Measurements from ENCODE around the gene FANK1. TPM values are rescaled to one million over a fixed set of nuclear protein-coding genes. Genes with fewer than 3 reads are reported as not detected.

The FANK1 gene
- total and polyA plus RNA-seq, 5 donors from 2014 or later: 21.1 to 54.5 (median 36.1) TPM

- H3K27ac ChIP-seq (ENCODE audit: insufficient read depth, low read length, poor library complexity, severe bottlenecking): no peak overlapping the region
- no peaks in the 10 kb centered on the region for H3K27me3 Mint-ChIP-seq
- no peak overlapping the region for H3K4me3 Mint-ChIP-seq
- peaks cover 34% of the 10 kb centered on the region for H3K36me3 ChIP-seq (ENCODE audit: control insufficient read depth, insufficient read depth, low read length)
- H3K9me3 ChIP-seq (ENCODE audit: control insufficient read depth in 2 of 2, low read length in 2 of 2): no peaks in the 10 kb centered on the region
- H3K4me1 Mint-ChIP-seq: peaks cover 11 to 18% (median 17%) of the 10 kb centered on the region in 4 donors
- no peaks in the 10 kb centered on the region for H3K27me3 ChIP-seq (ENCODE audit: control insufficient read depth, insufficient read depth, low read length)
- H3K9me3 Mint-ChIP-seq: no peaks in the 10 kb centered on the region
- H3K27ac Mint-ChIP-seq: peak overlapping the region in 2 of 3 donors; percentile 14 to 53
- H3K36me3 Mint-ChIP-seq: peaks cover 19% of the 10 kb centered on the region
- H3K4me3 ChIP-seq (ENCODE audit: low read depth, low read length): no peak overlapping the region
- DNase-seq (no peak), ATAC-seq (ENCODE audit: low read depth in 2 of 2) (no peak)
- H3K4me1 ChIP-seq (ENCODE audit: control insufficient read depth, insufficient read depth, low read length, poor library complexity, severe bottlenecking): peaks cover 9% of the 10 kb centered on the region
Measured at GRCh38 chr10:126017961-126018560, 121.7 kb downstream of the FANK1 start.

GRCh38 chr10:126021833-126022500 is 125.6 kb downstream of the FANK1 start:
- DNase-seq (no peak), ATAC-seq (ENCODE audit: low read depth in 2 of 2) (no peak)
- H3K4me1 Mint-ChIP-seq: peaks cover 0 to 12% (median 3%) of the 10 kb centered on the region in 4 donors
- Histone ChIP-seq H3K9me3 (ENCODE audit: control insufficient read depth in 2 of 2, low read length in 2 of 2) (peaks cover 0 to 5% of the 10 kb centered on the region in 2 experiments), H3K4me1 (ENCODE audit: control insufficient read depth, insufficient read depth, low read length, poor library complexity, severe bottlenecking) (no peaks in the 10 kb centered on the region), H3K4me3 (ENCODE audit: low read depth, low read length) (no peak overlapping the region), H3K27me3 (ENCODE audit: control insufficient read depth, insufficient read depth, low read length) (no peaks in the 10 kb centered on the region), H3K36me3 (ENCODE audit: control insufficient read depth, insufficient read depth, low read length) (peaks cover 30% of the 10 kb centered on the region), H3K27ac (ENCODE audit: insufficient read depth, low read length, poor library complexity, severe bottlenecking) (no peak overlapping the region)
- H3K4me3 Mint-ChIP-seq: no peak overlapping the region
- H3K36me3 Mint-ChIP-seq: peaks cover 26% of the 10 kb centered on the region
- no peaks in the 10 kb centered on the region for H3K27me3 Mint-ChIP-seq
- H3K27ac Mint-ChIP-seq: peak overlapping the region in 1 of 3 donors; percentile 40
- peaks cover 0 to 14% (median 2%) of the 10 kb centered on the region in 7 donors for H3K9me3 Mint-ChIP-seq

GRCh38 chr10:126022841-126023240 is 126.5 kb downstream of the FANK1 start:
- Mint-ChIP-seq H3K27ac (no peak overlapping the region), H3K36me3 (peaks cover 31% of the 10 kb centered on the region)

GRCh38 chr10:126027692-126028091 is 131.3 kb downstream of the FANK1 start:
- Histone ChIP-seq H3K27me3 (ENCODE audit: control insufficient read depth, insufficient read depth, low read length) (no peaks in the 10 kb centered on the region), H3K9me3 (ENCODE audit: control insufficient read depth in 2 of 2, low read length in 2 of 2) (peaks cover 6 to 22% of the 10 kb centered on the region in 2 experiments), H3K4me3 (ENCODE audit: low read depth, low read length) (no peak overlapping the region), H3K36me3 (ENCODE audit: control insufficient read depth, insufficient read depth, low read length) (peaks cover 19% of the 10 kb centered on the region), H3K4me1 (ENCODE audit: control insufficient read depth, insufficient read depth, low read length, poor library complexity, severe bottlenecking) (no peaks in the 10 kb centered on the region), H3K27ac (ENCODE audit: insufficient read depth, low read length, poor library complexity, severe bottlenecking) (no peak overlapping the region)
- peaks cover 15% of the 10 kb centered on the region for H3K36me3 Mint-ChIP-seq
- H3K4me1 Mint-ChIP-seq: peaks cover 0 to 4% (median under 1%) of the 10 kb centered on the region in 4 donors
- ATAC-seq (ENCODE audit: low read depth in 2 of 2) (no peak), DNase-seq (no peak)
- H3K4me3 Mint-ChIP-seq: no peak overlapping the region
- peaks cover 0 to 32% (median 8%) of the 10 kb centered on the region in 7 donors for H3K9me3 Mint-ChIP-seq
- no peaks in the 10 kb centered on the region for H3K27me3 Mint-ChIP-seq
- no peak overlapping the region for H3K27ac Mint-ChIP-seq

More at GRCh38 chr10:126022841-126023240, 126.5 kb downstream of the FANK1 start:
- Histone ChIP-seq H3K4me1 (ENCODE audit: control insufficient read depth, insufficient read depth, low read length, poor library complexity, severe bottlenecking) (no peaks in the 10 kb centered on the region), H3K36me3 (ENCODE audit: control insufficient read depth, insufficient read depth, low read length) (peaks cover 30% of the 10 kb centered on the region), H3K27ac (ENCODE audit: insufficient read depth, low read length, poor library complexity, severe bottlenecking) (no peak overlapping the region), H3K9me3 (ENCODE audit: control insufficient read depth in 2 of 2, low read length in 2 of 2) (peaks cover 1 to 14% of the 10 kb centered on the region in 2 experiments), H3K4me3 (ENCODE audit: low read depth, low read length) (no peak overlapping the region), H3K27me3 (ENCODE audit: control insufficient read depth, insufficient read depth, low read length) (no peaks in the 10 kb centered on the region)
- no peaks in the 10 kb centered on the region for H3K27me3 Mint-ChIP-seq
- no peak for ATAC-seq (ENCODE audit: low read depth in 2 of 2)
- H3K9me3 Mint-ChIP-seq: peaks cover 0 to 14% (median 2%) of the 10 kb centered on the region in 7 donors
- no peak overlapping the region for H3K4me3 Mint-ChIP-seq
- H3K4me1 Mint-ChIP-seq: peaks cover 0 to 4% (median 2%) of the 10 kb centered on the region in 4 donors
- no peak for DNase-seq

- H3K36me3 Mint-ChIP-seq: peaks cover 15% of the 10 kb centered on the region
- Histone ChIP-seq H3K9me3 (ENCODE audit: control insufficient read depth in 2 of 2, low read length in 2 of 2) (peaks cover 6 to 26% of the 10 kb centered on the region in 2 experiments), H3K36me3 (ENCODE audit: control insufficient read depth, insufficient read depth, low read length) (peaks cover 21% of the 10 kb centered on the region), H3K4me3 (ENCODE audit: low read depth, low read length) (no peak overlapping the region), H3K27ac (ENCODE audit: insufficient read depth, low read length, poor library complexity, severe bottlenecking) (no peak overlapping the region), H3K4me1 (ENCODE audit: control insufficient read depth, insufficient read depth, low read length, poor library complexity, severe bottlenecking) (no peaks in the 10 kb centered on the region), H3K27me3 (ENCODE audit: control insufficient read depth, insufficient read depth, low read length) (no peaks in the 10 kb centered on the region)
- peaks cover 0 to 2% (median 0%) of the 10 kb centered on the region in 4 donors for H3K4me1 Mint-ChIP-seq
- DNase-seq (no peak), ATAC-seq (ENCODE audit: low read depth in 2 of 2) (no peak)
- H3K27me3 Mint-ChIP-seq: no peaks in the 10 kb centered on the region
- peak overlapping the region in 1 of 3 donors; percentile 50 for H3K27ac Mint-ChIP-seq
- H3K9me3 Mint-ChIP-seq: peaks cover 0 to 37% (median 8%) of the 10 kb centered on the region in 7 donors
- H3K4me3 Mint-ChIP-seq: no peak overlapping the region
Measured at GRCh38 chr10:126029999-126030398, 133.6 kb downstream of the FANK1 start.

GRCh38 chr10:126034586-126034985 is 138.2 kb downstream of the FANK1 start:
- Histone ChIP-seq H3K9me3 (ENCODE audit: control insufficient read depth in 2 of 2, low read length in 2 of 2) (peaks cover 0 to 6% of the 10 kb centered on the region in 2 experiments), H3K27me3 (ENCODE audit: control insufficient read depth, insufficient read depth, low read length) (no peaks in the 10 kb centered on the region), H3K27ac (ENCODE audit: insufficient read depth, low read length, poor library complexity, severe bottlenecking) (no peak overlapping the region), H3K36me3 (ENCODE audit: control insufficient read depth, insufficient read depth, low read length) (peaks cover 21% of the 10 kb centered on the region), H3K4me3 (ENCODE audit: low read depth, low read length) (no peak overlapping the region), H3K4me1 (ENCODE audit: control insufficient read depth, insufficient read depth, low read length, poor library complexity, severe bottlenecking) (no peaks in the 10 kb centered on the region)
- ATAC-seq (ENCODE audit: low read depth in 2 of 2): no peak
- no peak overlapping the region for H3K27ac Mint-ChIP-seq
- H3K36me3 Mint-ChIP-seq: peaks cover 4% of the 10 kb centered on the region
- peaks cover 3 to 4% (median 4%) of the 10 kb centered on the region in 4 donors for H3K4me1 Mint-ChIP-seq
- DNase-seq: no peak
- no peaks in the 10 kb centered on the region for H3K27me3 Mint-ChIP-seq
- no peak overlapping the region for H3K4me3 Mint-ChIP-seq
- H3K9me3 Mint-ChIP-seq: peaks cover 0 to 6% (median 4%) of the 10 kb centered on the region in 7 donors

- H3K36me3 ChIP-seq (ENCODE audit: control insufficient read depth, insufficient read depth, low read length): peaks cover 15% of the 10 kb centered on the region
- H3K36me3 Mint-ChIP-seq: peaks cover 4% of the 10 kb centered on the region
Measured at GRCh38 chr10:126036515-126036914, 140.2 kb downstream of the FANK1 start.

More at GRCh38 chr10:126036515-126036914, 140.2 kb downstream of the FANK1 start:
- Mint-ChIP-seq H3K9me3 (peaks cover 0 to 5% (median 2%) of the 10 kb centered on the region in 7 donors), H3K4me3 (no peak overlapping the region), H3K27me3 (no peaks in the 10 kb centered on the region), H3K27ac (no peak overlapping the region), H3K4me1 (peaks cover 4 to 16% (median 13%) of the 10 kb centered on the region in 4 donors)
- Histone ChIP-seq H3K27ac (ENCODE audit: insufficient read depth, low read length, poor library complexity, severe bottlenecking) (no peak overlapping the region), H3K27me3 (ENCODE audit: control insufficient read depth, insufficient read depth, low read length) (no peaks in the 10 kb centered on the region), H3K4me3 (ENCODE audit: low read depth, low read length) (no peak overlapping the region), H3K4me1 (ENCODE audit: control insufficient read depth, insufficient read depth, low read length, poor library complexity, severe bottlenecking) (peaks cover 8% of the 10 kb centered on the region), H3K9me3 (ENCODE audit: control insufficient read depth in 2 of 2, low read length in 2 of 2) (peaks cover 0 to 6% of the 10 kb centered on the region in 2 experiments)
- no peak for DNase-seq
- no peak for ATAC-seq (ENCODE audit: low read depth in 2 of 2)
